Left kidney (tissue), 2 donors: ENCODE results near the gene RNF4. TPM values are rescaled to one million over a fixed set of nuclear protein-coding genes. Genes with fewer than 3 reads are reported as not detected.
"Not testable (repeated sequence)": the region's sequence is repeated elsewhere in the genome, so short reads cannot be mapped to it uniquely, and the experiment has no call there.

ENCODE experiments used
- DNase-seq: peaks from one replicate; pipeline ENCODE4 v3.0.0-alpha.2; 2013
- polyA plus RNA-seq: library from polyadenylated mRNA; unstranded; fragments of 120-200 nt; gene quantifications from one replicate; pipeline ENCODE4 v1.2.1, GENCODE V29; 2013; ENCODE audit not compliant: insufficient read length

RNF4 gene
- polyA plus RNA-seq, 1 donor, result 68.7 TPM

GRCh38 chr4:2457481-2458295 is 11.2 kb upstream of the RNF4 start:
- no peak for DNase-seq

- DNase-seq, result no peak
These were observed 10.1 kb upstream of the RNF4 start for GRCh38 chr4:2458546-2459491.

- DNase-seq, result no peak
These were observed 9.1 kb upstream of the RNF4 start for GRCh38 chr4:2459589-2460349.

GRCh38 chr4:2461246-2461960 is 7.5 kb upstream of the RNF4 start:
- no peak for DNase-seq

- peak; percentile 51 for DNase-seq
These were observed 6.5 kb upstream of the RNF4 start for GRCh38 chr4:2462218-2462991.

- DNase-seq, result no peak
These were observed 5.7 kb upstream of the RNF4 start for GRCh38 chr4:2462992-2463762.

GRCh38 chr4:2465032-2465431 is 3.9 kb upstream of the RNF4 start:
- no peak for DNase-seq

- not testable (repeated sequence) for DNase-seq
These were observed 3.4 kb upstream of the RNF4 start for GRCh38 chr4:2465544-2465943.

GRCh38 chr4:2469192-2469984 is 482 bp downstream of the RNF4 start:
- no peak for DNase-seq

- no peak for DNase-seq
These were observed 1.9 kb downstream of the RNF4 start for GRCh38 chr4:2470791-2471190.

- no peak for DNase-seq
These were observed 3.3 kb downstream of the RNF4 start for GRCh38 chr4:2472187-2472586.

- DNase-seq, result no peak
These were observed 9.3 kb downstream of the RNF4 start for GRCh38 chr4:2478229-2478628.

GRCh38 chr4:2480649-2481048 is 11.7 kb downstream of the RNF4 start:
- no peak for DNase-seq

- DNase-seq, result no peak
These were observed 13.3 kb downstream of the RNF4 start for GRCh38 chr4:2482192-2482591.

GRCh38 chr4:2482693-2483092 is 13.8 kb downstream of the RNF4 start:
- no peak for DNase-seq

GRCh38 chr4:2483237-2483636 is 14.3 kb downstream of the RNF4 start:
- no peak for DNase-seq

GRCh38 chr4:2484185-2484584 is 15.3 kb downstream of the RNF4 start:
- DNase-seq, result no peak

GRCh38 chr4:2484993-2485392 is 16.1 kb downstream of the RNF4 start:
- DNase-seq, result no peak

- DNase-seq, result no peak
These were observed 17.1 kb downstream of the RNF4 start for GRCh38 chr4:2485956-2486355.
